COR-L47 (cell line): Measurements from ENCODE around the gene PMEL.
"Not testable (repeated sequence)": the region's sequence is repeated elsewhere in the genome, so short reads cannot be mapped to it uniquely, and the experiment has no call there.

Source experiments
- DNase-seq: peaks from one replicate; lab custom pipeline; 2025; lab: John Stamatoyannopoulos, UW

The PMEL gene

GRCh38 chr12:55983232-55983842 lies 17.5 kb upstream of the PMEL start:
- no peak for DNase-seq

DNA sequence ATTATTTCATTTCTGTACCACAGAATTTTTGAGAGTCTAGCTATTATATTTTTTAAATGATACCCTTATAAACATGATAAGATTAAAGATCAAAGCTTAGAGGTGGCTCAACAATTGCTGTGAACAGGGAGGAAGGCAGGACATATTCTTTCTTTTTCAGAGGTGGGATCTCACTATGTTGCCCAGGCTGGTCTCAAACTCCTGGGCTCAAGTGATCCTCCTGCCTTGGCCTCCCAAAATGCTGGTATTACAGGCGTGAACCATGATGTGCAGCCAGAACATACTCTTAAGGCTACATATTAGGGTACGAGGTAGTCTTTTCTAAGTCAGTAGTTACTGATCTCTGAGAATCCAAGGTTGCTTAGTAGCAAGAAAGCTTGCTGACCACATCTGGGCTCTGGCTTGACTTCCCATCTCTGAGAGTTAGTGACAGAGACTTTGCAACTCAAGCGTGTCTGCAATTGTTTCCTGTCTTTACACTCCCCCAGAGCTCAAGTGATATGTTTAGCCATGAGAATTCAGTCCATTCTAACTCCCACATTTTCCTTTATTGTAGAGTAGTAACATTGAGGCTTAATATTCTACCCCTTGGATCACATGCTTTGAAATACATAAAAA lies 16.6 kb upstream of the PMEL start:
- no peak for DNase-seq

GRCh38 chr12:55981882-55982281 lies 16.0 kb upstream of the PMEL start:
- not testable (repeated sequence) for DNase-seq

DNA sequence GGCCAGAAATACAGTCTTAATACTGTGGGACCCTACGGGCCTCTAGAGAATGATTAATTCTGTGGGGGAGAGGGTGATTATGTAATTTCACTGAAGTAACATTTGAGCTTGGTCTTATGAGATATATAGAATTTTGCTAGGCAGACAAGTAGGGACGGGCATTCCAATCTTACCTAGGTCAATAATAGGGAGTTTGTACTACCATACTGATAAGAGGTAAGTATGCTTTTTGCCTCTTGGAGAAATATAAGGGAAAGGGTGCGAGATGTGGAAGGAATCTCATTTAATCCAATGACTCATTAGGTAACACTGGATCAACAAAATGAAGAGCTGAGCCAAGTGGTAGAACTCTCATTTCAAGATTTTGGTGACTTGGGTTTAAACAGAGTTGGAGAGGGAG lies 13.2 kb upstream of the PMEL start:
- no peak for DNase-seq

- DNase-seq = no peak
Measured at GRCh38 chr12:55978393-55978792, 12.6 kb upstream of the PMEL start.

DNA sequence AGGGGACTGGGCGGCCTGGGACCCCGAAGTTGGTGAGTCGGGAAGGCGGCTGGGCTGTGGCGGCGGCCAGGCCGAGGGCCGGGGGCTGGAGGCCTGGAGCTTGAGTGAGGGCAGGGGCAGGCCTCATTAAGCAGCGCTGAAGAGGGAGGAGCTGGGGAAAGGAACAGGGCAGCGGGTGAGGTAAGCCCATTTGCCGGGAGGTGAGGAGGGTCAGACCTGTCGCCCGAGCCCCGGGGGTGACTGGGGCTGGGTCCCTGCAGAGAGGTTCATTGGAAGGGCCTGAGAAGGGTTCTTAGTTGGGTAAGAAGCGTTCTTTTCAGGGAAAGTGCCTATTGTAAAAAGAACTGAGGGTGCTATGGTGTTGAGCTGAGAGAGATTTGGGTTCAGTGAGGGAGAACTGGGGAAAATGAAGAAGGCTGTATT lies 8.5 kb upstream of the PMEL start:
- no peak for DNase-seq

- DNase-seq = peak; percentile 100
Measured at GRCh38 chr12:55973599-55974307, 7.9 kb upstream of the PMEL start, which contains the start of gene RAB5B. Gene RAB5B (plus strand): TSS chr12:55974078. CDS start chr12:55986961, 12,883 bp downstream.

DNA sequence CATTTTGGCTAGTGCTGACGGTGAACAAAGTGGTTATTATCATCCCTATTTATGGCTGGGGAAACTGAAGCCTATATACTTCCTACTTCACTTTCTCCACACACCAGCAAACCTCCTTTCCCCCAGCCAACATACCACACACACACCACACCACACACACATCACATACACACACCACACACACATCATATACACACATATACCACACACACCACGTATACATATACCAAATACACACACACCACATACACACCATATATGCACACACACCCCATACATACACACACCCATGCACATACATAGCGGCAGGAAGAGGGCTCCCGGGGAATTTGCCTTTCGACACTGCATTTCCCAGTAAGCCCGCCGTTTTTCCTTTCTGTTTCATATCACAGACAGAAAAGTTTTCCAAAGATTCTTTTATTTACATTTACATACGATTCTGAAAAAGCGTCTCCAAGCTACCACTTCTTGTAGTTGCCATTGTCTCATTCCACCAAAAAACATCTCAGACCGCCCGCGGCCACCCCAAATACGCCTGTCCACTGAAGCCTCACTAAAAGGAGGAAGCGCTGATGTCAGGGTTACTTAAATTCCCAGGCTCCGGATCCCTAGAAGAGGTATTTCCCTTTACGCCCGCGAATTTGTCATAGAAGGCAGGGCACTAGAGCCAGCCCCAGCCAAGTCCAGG lies 7.2 kb upstream of the PMEL start:
- DNase-seq = no peak

DNA sequence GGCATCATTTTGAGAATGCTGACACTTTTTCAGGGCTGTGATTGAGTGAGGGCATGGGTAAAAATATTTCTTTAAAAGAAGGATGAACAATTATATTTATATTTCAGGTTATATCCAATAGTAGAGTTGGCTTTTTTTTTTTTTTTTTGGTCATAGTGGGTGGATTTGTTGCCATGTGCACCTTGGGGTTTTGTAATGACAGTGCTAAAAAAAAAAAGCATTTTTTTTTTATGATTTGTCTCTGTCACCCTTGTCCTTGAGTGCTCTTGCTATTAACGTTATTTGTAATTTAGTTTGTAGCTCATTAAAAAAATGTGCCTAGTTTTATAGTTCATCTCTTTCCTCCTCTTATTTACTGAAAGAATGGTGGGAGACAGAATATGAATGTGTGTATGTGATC lies 6.6 kb upstream of the PMEL start:
- DNase-seq = no peak

- no peak for DNase-seq
Measured at GRCh38 chr12:55972042-55972441, 6.2 kb upstream of the PMEL start.

DNA sequence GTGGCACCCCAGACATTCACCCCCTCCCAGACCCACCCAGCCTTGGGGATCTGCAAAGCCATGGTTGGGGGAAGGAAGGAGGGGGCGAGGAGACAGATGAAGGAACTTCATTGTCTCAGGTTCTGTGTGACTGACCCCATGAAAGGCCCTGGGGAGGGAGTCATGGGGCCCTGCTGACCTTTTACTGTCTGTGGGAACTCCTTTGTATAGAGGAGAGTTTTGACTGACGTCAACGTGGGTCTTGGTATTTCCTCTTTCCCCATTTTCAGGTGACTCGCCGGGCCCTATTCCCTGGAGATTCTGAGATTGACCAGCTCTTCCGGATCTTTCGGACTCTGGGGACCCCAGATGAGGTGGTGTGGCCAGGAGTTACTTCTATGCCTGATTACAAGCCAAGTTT lies 4.9 kb upstream of the PMEL start:
- no peak for DNase-seq

DNA sequence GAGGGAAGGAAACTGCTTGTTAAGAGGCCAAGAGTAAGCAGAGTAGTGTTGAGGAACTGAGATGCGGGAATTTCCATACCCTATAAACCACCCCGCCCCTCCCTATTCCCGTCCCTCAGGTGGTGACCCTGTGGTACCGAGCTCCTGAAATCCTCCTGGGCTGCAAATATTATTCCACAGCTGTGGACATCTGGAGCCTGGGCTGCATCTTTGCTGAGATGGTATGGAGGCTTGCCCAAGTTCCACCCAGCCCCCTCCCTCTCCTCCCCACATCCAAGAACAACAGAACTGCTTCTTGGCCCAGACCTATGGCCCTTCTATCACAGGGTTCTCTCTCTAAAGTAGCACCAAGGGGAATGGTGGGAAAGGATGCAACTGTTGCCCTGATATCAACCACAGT lies 3.5 kb upstream of the PMEL start:
- DNase-seq = no peak

DNA sequence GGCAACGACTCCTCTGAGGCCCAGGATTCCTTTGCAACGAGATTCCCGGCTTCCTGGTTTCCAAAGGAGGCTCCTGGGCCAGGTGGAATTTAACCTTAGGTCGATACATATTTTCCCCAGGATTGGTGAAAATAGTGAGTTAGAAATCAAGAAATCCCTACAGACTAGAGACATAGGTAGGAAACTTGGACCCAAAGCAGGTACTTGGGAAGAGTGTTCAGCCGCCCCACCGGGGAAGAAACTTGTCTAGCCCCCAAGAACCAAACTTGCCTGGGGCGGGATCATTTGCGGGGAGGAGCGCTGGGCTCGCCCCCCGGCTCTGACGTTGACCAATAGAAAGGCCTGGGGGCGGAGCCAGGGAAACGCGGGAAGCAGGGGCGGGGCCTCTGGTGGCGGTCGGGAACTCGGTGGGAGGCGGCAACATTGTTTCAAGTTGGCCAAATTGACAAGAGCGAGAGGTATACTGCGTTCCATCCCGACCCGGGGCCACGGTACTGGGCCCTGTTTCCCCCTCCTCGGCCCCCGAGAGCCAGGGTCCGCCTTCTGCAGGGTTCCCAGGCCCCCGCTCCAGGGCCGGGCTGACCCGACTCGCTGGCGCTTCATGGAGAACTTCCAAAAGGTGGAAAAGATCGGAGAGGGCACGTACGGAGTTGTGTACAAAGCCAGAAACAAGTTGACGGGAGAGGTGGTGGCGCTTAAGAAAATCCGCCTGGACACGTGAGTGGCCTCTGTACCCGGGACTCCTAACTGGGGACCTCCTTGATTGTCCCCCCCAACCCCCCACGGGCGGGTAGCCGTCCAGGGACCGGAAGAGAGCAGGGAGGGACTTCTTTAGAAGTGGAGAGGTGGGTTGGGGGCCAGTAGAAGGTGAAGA lies 803 bp upstream of the PMEL start, which contains the start of gene CDK2:
CDK2 (plus strand) TSS at position 423 of the 874 bp plus-strand sequence; CDS start at position 602, 179 bp downstream.
- peak; percentile 76 for DNase-seq

GRCh38 chr12:55965240-55965639 lies 602 bp downstream of the PMEL start:
- DNase-seq = no peak

DNA sequence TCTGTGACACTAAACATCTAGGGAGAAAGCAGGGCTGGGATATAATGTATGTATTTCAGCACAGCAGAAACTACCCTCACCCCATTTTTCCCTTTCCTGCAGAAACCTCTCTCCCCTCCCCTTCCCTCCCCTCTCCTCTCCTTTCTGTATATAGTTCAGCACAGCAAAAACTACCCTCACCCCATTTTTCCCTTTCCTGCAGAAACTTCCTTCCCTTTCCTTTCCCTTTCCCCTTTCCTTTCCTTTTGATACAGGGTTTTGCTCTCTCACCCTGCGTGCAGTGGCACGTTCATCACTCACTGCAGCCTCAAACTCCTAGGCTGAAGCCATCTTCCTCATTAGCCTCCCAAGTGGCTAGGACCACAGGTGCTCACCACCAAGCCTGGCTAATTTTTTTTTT lies 2.1 kb downstream of the PMEL start:
- no peak for DNase-seq

DNA sequence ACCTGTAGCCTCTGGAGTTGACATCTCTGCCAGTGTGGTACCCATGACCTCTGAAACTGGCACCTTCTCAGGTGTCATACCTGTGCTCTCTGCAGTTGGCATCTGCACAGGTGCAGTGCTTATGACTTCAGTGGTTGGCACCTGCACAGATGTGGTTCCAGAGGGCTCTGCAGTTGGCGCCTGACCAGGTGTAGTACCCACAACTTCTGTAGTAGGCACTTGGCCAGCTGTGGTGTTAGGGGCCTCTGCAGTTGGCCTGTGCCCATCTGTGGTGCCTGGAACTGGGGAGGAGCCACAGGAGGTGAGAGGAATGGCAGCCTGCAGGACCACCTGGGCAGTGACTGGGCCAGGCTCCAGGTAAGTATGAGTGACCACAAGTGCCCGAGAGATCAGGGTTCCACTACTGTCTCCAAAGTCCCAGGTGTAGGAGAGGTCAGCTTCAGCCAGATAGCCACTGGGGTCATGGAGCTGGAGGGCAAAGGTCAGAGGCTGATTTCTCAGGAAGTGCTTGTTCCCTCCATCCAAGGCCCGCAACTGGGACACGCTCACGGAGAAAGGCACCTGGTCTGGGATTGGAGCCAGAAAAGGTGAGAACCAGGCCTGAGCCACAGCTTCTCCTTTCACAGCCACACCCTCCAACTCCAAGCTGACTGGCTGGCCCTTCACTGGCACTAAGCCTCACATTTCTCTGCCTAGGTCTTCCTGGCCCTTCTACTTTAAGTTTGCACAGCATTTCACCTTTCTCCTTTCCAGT lies 8.6 kb downstream of the PMEL start:
- no peak for DNase-seq

GRCh38 chr12:55955800-55956508 lies 9.9 kb downstream of the PMEL start:
- no peak for DNase-seq

GRCh38 chr12:55955344-55955743 lies 10.5 kb downstream of the PMEL start:
- DNase-seq = no peak

DNA sequence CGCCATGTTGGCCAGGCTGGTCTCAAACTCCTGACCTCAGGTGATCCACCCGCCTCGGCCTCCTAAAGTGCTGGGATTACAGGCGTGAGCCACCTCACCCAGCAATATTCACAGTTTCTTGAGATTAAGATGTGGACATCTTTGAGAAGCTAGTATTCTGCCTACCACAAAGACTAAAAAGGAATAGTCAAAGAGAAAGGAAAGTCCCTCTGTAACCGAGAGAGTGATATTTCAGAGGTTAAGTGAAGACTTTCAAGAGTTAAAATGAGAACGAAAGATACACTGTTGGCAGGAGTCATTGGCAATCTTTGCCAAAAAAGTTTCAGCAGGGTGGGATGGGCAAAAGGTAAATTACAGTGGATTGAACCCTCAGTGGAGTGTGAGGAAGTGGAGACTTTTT lies 19.3 kb downstream of the PMEL start:
- DNase-seq = no peak

GRCh38 chr12:55942577-55943136 lies 23.2 kb downstream of the PMEL start:
- no peak for DNase-seq
